SK-N-SH (cell line): ENCODE measurements around the gene MRGPRG. TPM values are rescaled to one million over a fixed set of nuclear protein-coding genes. Genes with fewer than 3 reads are reported as not detected.

Experiments
- CTCF ChIA-PET: fragments of 300-600, 350-600 bp; formaldehyde crosslinking; extraction: SDS; loops from one replicate; lab custom pipeline; 2021; lab: Yijun Ruan, JAX
- POLR2A ChIA-PET: fragments of 350-600 bp; sonication (Branson Sonifier 250); formaldehyde crosslinking; extraction: SDS; loops from one replicate; lab custom pipeline; 2020; ENCODE audit warnings: antibody characterized with exemption, inconsistent platforms; lab: Yijun Ruan, JAX
- DNase-seq: peaks from one replicate; pipeline ENCODE4 v3.0.0; 2012
- H2AFZ ChIP-seq: fragments of 200-600 bp; sonication (generic); 2 replicates; pipeline ENCODE4 v1.8.1; 2016; ENCODE audit warnings: antibody characterized with exemption, mild to moderate bottlenecking, low read depth
- H3F3A ChIP-seq: fragments of 200-600 bp; sonication (generic); replicated peaks from 2 replicates; pipeline ENCODE3; 2016; ENCODE audit warnings: antibody characterized with exemption, mild to moderate bottlenecking; ENCODE audit not compliant: insufficient read depth
- H3K27ac ChIP-seq, 2 experiments: fragments of 200-500 bp in 1 of 2; fragments of 200-600 bp in 1 of 2; sonication (Bioruptor generic) in 1 of 2; sonication (generic), shearing (Covaris generic) in 1 of 2; 2 replicates each; pipeline versions ENCODE4 v1.5.1 to v1.6.1; 2014 to 2016; ENCODE audit warnings: low read depth in 2 of 2, inconsistent platforms in 1 of 2, low read length in 1 of 2, mild to moderate bottlenecking in 1 of 2, mixed read lengths in 1 of 2
- H3K27me3 ChIP-seq: fragments of 200-600 bp; sonication (generic), shearing (Covaris generic); 2 replicates; pipeline ENCODE4 v1.6.1; 2016; ENCODE audit warnings: mixed run types; ENCODE audit not compliant: insufficient read depth
- H3K36me3 ChIP-seq, 2 experiments: fragments of 200-500 bp in 1 of 2; fragments of 200-600 bp in 1 of 2; sonication (Bioruptor generic) in 1 of 2; sonication (generic) in 1 of 2; replicated peaks in 1 of 2; 2 replicates each; pipeline versions ENCODE3 to v1.5.1; 2014 to 2016; ENCODE audit warnings: low read length in 1 of 2, mild to moderate bottlenecking in 1 of 2; ENCODE audit not compliant: insufficient read depth in 2 of 2, control insufficient read depth in 1 of 2
- H3K4me1 ChIP-seq, 2 experiments: fragments of 200-500 bp in 1 of 2; fragments of 200-600 bp in 1 of 2; sonication (Bioruptor generic) in 1 of 2; sonication (generic), shearing (Covaris generic) in 1 of 2; 2 replicates each; pipeline versions ENCODE4 v1.5.1 to v1.6.1; 2014 to 2016; ENCODE audit warnings: low read depth in 1 of 2, low read length in 1 of 2, mixed run types in 1 of 2; ENCODE audit not compliant: insufficient read depth in 2 of 2, control insufficient read depth in 1 of 2
- H3K4me2 ChIP-seq: fragments of 200-600 bp; sonication (generic), shearing (Covaris generic); 2 replicates; pipeline ENCODE4 v1.6.1; 2017; ENCODE audit warnings: mixed run types
- H3K4me3 ChIP-seq, 2 experiments: fragments of 200-500 bp in 1 of 2; fragments of 200-600 bp in 1 of 2; sonication (Bioruptor generic) in 1 of 2; sonication (generic), shearing (Covaris generic) in 1 of 2; 2 replicates each; pipeline versions ENCODE4 v1.5.1 to v1.8.1; 2014 to 2016; ENCODE audit warnings: low read depth in 2 of 2, inconsistent platforms in 1 of 2, low read length in 1 of 2, mild to moderate bottlenecking in 1 of 2, mixed read lengths in 1 of 2, moderate library complexity in 1 of 2
- H3K79me2 ChIP-seq: fragments of 200-600 bp; sonication (generic); 2 replicates; pipeline ENCODE4 v1.8.1; 2017; ENCODE audit warnings: mild to moderate bottlenecking; ENCODE audit not compliant: insufficient read depth
- H3K9ac ChIP-seq: fragments of 200-600 bp; sonication (generic); 2 replicates; pipeline ENCODE4 v1.6.1; 2017; ENCODE audit warnings: mixed run types
- H3K9me2 ChIP-seq: fragments of 200-600 bp; sonication (generic); 2 replicates; pipeline ENCODE4 v1.6.1; 2017; ENCODE audit warnings: mixed run types
- H3K9me3 ChIP-seq: fragments of 200-600 bp; sonication (generic); 2 replicates; pipeline ENCODE4 v1.6.1; 2017; ENCODE audit warnings: mixed run types, mild to moderate bottlenecking, moderate library complexity
- H4K20me1 ChIP-seq: fragments of 200-600 bp; sonication (generic); 2 replicates; pipeline ENCODE4 v1.6.1; 2017; ENCODE audit warnings: mild to moderate bottlenecking, mixed run types; ENCODE audit not compliant: insufficient read depth
- CHD2 ChIP-seq: fragments of 150-350 bp; IDR thresholded peaks from 2 replicates; pipeline ENCODE4 v1.6.1; 2018; ENCODE audit warnings: low read length; ENCODE audit not compliant: partially characterized antibody
- ELF1 ChIP-seq: IDR thresholded peaks from 2 replicates; pipeline ENCODE4 v1.4.0; 2012
- FOSL2 ChIP-seq: IDR thresholded peaks from 2 replicates; pipeline ENCODE4 v1.4.0; 2012; ENCODE audit warnings: low read depth, mild to moderate bottlenecking, moderate library complexity, borderline replicate concordance
- GABPA ChIP-seq: IDR thresholded peaks from 2 replicates; pipeline ENCODE4 v1.4.0; 2012; ENCODE audit warnings: low read depth, mild to moderate bottlenecking
- JUND ChIP-seq: IDR thresholded peaks from 2 replicates; pipeline ENCODE4 v1.4.0; 2012
- POLR2AphosphoS5 ChIP-seq: IDR thresholded peaks from 2 replicates; pipeline ENCODE4 v1.6.1; 2012; ENCODE audit warnings: low read depth, low read length
- RAD21 ChIP-seq: IDR thresholded peaks from 2 replicates; pipeline ENCODE4 v1.6.1; 2012; ENCODE audit warnings: mild to moderate bottlenecking, low read length
- SIN3A ChIP-seq: IDR thresholded peaks from 2 replicates; pipeline ENCODE4 v1.6.1; 2012; ENCODE audit warnings: low read depth, mild to moderate bottlenecking, low read length, moderate library complexity, borderline replicate concordance
- SMC3 ChIP-seq: IDR thresholded peaks from 2 replicates; pipeline ENCODE4 v1.6.1; 2012; ENCODE audit warnings: low read depth, low read length, improper control_type of control experiment
- TEAD4 ChIP-seq: IDR thresholded peaks from 2 replicates; pipeline ENCODE4 v1.4.0; 2012; ENCODE audit warnings: mild to moderate bottlenecking, borderline replicate concordance; ENCODE audit not compliant: insufficient read depth
- WGBS: methylation state at CpG from one replicate; pipeline ENCODE4 v1.1.6; 2017; ENCODE audit warnings: low lambda C conversion rate; 5-methylcytosine and 5-hydroxymethylcytosine counted together
- polyA plus RNA-seq, 3 experiments: library from polyadenylated mRNA; depleted of rRNA; stranded (reverse); fragments of >200 nt; gene quantifications; 2 replicates each; pipeline ENCODE4 v1.2.3, GENCODE V29; 2012
- TF ChIP-seq, protein P1 (sequence below): IDR thresholded peaks from 2 replicates; pipeline ENCODE4 v1.4.0; 2012; ENCODE audit warnings: low read depth, borderline replicate concordance
- TF ChIP-seq, protein P2 (sequence below): IDR thresholded peaks from 2 replicates; pipeline ENCODE4 v1.4.0; 2012; ENCODE audit warnings: low read depth
- TF ChIP-seq, protein P3 (sequence below): IDR thresholded peaks from 2 replicates; pipeline ENCODE4; 2012
- TF ChIP-seq, protein P4 (sequence below): IDR thresholded peaks from 2 replicates; pipeline ENCODE4 v1.6.1; 2012; ENCODE audit warnings: mild to moderate bottlenecking, low read depth, low read length, moderate library complexity
- TF ChIP-seq, protein P5 (sequence below): fragments of 150-350 bp; IDR thresholded peaks from 2 replicates; pipeline ENCODE4 v1.6.1; 2016; ENCODE audit warnings: mild to moderate bottlenecking, low read depth, low read length

Gene MRGPRG
- polyA plus RNA-seq, 1 of the 3 experiments (the other 2 are of a cell fraction): not detected

DNA sequence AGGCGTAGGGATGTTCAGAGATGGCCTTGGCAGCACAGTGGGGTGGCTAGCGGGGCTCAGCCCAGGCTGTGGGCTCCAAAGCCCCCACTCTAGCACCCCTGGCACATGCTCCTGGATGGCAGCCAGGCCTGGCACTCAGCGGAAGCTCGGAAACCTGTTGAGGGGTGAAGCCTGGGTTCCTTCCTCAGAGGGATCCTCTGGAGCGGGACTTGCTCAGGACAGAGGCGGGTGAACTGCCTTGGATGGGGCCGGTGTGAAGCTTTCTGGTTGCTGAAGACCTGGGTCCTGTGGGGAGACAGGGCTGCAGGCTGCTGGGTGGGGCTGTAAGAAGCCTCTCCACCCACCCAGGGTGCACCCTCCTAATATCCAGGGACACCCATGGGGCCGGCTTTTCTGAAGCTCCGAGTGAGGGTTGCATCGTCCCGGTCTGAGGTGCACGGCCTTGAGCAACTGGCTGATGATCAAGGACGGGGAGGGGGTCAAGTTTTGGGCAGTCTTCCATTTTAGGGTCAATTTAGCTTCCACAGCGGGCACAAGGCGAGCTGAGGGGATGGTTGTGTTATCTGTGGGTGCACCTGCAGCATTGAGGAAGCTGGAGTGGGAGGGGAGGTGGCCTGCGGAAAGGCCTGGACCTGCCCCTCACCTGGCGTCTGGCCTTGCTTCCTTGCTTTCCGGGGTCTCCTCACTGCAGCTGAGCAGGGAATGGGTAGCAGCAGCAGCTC is 8.4 kb upstream of the MRGPRG start:
- H3K9me3 ChIP-seq: no peaks in the 10 kb centered on the region
- no peaks in the 10 kb centered on the region for H3K9me2 ChIP-seq
- ChIA-PET POLR2A (no interaction called here), CTCF (interaction anchor here (0.6 to 1.0 kb wide), 4 partner anchors 10 to 135 kb away, joined by 3 to 5 read pairs (median 3); no protein-coding TSS in a partner anchor)
- H2AFZ ChIP-seq: no peak overlapping the region
- H3F3A ChIP-seq: no peaks in the 10 kb centered on the region
- H3K4me2 ChIP-seq: no peak overlapping the region
- no peaks in the 10 kb centered on the region for H4K20me1 ChIP-seq
- H3K79me2 ChIP-seq: no peaks in the 10 kb centered on the region
- H3K27ac ChIP-seq: no peak overlapping the region
- H3K4me1 ChIP-seq: peaks cover 0 to 11% of the 10 kb centered on the region in 2 experiments; a peak in 1 of 4 replicates
- TF ChIP-seq POLR2AphosphoS5 (no peak), GABPA (no peak), FOSL2 (no peak), CHD2 (no peak)
- TF ChIP-seq, protein P1, sequence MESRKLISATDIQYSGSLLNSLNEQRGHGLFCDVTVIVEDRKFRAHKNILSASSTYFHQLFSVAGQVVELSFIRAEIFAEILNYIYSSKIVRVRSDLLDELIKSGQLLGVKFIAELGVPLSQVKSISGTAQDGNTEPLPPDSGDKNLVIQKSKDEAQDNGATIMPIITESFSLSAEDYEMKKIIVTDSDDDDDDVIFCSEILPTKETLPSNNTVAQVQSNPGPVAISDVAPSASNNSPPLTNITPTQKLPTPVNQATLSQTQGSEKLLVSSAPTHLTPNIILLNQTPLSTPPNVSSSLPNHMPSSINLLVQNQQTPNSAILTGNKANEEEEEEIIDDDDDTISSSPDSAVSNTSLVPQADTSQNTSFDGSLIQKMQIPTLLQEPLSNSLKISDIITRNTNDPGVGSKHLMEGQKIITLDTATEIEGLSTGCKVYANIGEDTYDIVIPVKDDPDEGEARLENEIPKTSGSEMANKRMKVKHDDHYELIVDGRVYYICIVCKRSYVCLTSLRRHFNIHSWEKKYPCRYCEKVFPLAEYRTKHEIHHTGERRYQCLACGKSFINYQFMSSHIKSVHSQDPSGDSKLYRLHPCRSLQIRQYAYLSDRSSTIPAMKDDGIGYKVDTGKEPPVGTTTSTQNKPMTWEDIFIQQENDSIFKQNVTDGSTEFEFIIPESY: no peak
- H3K36me3 ChIP-seq: no peaks in the 10 kb centered on the region
- DNase-seq: peak; percentile 16
- H3K27me3 ChIP-seq: no peaks in the 10 kb centered on the region
- no peak overlapping the region for H3K4me3 ChIP-seq
- 70% methylated on average over 13 of the region's 18 CpGs for WGBS
- no peak overlapping the region for H3K9ac ChIP-seq

DNA sequence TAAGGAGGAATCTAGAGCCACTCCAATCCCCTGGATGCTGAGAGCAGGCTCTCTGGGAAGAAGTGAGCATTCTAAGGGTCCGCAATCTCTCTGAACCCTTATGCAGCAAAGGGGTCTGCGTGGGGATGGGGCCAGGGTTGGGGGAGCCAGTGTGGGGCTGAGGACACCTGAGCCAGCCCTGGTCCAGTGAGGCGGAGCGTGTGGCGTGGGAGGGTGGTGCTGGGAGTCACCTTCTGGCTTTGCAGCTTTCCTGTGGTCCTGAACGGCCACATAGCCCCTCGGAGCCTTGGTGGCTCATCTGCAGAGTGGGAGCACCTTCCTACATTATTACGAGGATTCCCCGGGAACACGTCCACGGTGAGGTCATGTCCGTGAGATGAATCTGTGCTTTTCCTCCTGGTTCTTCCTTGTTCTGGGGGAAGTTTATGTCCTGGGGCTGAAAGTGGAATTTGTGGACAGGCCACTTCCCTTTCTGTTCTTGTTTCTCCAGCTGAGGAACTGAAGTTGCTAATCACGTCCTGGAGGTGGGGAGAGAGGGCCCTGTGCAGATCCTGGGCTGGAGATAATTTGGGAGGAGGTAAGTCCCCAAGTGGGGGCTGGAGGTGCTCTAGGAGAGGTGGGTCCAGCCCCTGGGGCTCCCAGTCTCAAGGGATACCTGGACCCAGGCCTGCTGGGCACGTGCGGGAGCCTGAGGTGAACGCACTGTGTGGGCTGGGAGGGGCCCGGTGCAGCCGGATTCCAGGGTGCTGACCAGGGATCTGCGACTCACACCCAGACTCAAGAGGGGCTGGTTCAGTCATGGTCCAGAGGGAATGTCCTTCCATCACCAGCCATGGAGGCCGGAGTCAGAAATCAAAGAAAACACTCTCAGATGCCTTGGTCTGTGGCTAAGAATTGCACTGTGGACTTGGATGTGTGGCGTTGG is 7.5 kb upstream of the MRGPRG start:
- CTCF ChIA-PET: interaction anchor here (1.0 to 2.9 kb wide), 4 partner anchors 10 to 189 kb away, joined by 3 to 18 read pairs (median 8); no protein-coding TSS in a partner anchor
- WGBS: 73% methylated on average over 17 of the region's 21 CpGs
- H3K9me2 ChIP-seq: no peaks in the 10 kb centered on the region
- TF ChIP-seq, protein P2, sequence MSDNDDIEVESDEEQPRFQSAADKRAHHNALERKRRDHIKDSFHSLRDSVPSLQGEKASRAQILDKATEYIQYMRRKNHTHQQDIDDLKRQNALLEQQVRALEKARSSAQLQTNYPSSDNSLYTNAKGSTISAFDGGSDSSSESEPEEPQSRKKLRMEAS: no peak
- TF ChIP-seq SIN3A: no peak
- no peak for TF ChIP-seq RAD21
- TF ChIP-seq, protein P3, sequence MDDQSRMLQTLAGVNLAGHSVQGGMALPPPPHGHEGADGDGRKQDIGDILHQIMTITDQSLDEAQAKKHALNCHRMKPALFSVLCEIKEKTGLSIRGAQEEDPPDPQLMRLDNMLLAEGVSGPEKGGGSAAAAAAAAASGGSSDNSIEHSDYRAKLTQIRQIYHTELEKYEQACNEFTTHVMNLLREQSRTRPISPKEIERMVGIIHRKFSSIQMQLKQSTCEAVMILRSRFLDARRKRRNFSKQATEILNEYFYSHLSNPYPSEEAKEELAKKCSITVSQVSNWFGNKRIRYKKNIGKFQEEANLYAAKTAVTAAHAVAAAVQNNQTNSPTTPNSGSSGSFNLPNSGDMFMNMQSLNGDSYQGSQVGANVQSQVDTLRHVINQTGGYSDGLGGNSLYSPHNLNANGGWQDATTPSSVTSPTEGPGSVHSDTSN: no peak
- TF ChIP-seq, protein P4, sequence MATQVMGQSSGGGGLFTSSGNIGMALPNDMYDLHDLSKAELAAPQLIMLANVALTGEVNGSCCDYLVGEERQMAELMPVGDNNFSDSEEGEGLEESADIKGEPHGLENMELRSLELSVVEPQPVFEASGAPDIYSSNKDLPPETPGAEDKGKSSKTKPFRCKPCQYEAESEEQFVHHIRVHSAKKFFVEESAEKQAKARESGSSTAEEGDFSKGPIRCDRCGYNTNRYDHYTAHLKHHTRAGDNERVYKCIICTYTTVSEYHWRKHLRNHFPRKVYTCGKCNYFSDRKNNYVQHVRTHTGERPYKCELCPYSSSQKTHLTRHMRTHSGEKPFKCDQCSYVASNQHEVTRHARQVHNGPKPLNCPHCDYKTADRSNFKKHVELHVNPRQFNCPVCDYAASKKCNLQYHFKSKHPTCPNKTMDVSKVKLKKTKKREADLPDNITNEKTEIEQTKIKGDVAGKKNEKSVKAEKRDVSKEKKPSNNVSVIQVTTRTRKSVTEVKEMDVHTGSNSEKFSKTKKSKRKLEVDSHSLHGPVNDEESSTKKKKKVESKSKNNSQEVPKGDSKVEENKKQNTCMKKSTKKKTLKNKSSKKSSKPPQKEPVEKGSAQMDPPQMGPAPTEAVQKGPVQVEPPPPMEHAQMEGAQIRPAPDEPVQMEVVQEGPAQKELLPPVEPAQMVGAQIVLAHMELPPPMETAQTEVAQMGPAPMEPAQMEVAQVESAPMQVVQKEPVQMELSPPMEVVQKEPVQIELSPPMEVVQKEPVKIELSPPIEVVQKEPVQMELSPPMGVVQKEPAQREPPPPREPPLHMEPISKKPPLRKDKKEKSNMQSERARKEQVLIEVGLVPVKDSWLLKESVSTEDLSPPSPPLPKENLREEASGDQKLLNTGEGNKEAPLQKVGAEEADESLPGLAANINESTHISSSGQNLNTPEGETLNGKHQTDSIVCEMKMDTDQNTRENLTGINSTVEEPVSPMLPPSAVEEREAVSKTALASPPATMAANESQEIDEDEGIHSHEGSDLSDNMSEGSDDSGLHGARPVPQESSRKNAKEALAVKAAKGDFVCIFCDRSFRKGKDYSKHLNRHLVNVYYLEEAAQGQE: no peak
- TF ChIP-seq TEAD4: no peak
- TF ChIP-seq CHD2: no peak
- TF ChIP-seq ELF1: no peak
- TF ChIP-seq JUND: no peak
- no peak for TF ChIP-seq SMC3
- TF ChIP-seq, protein P5, sequence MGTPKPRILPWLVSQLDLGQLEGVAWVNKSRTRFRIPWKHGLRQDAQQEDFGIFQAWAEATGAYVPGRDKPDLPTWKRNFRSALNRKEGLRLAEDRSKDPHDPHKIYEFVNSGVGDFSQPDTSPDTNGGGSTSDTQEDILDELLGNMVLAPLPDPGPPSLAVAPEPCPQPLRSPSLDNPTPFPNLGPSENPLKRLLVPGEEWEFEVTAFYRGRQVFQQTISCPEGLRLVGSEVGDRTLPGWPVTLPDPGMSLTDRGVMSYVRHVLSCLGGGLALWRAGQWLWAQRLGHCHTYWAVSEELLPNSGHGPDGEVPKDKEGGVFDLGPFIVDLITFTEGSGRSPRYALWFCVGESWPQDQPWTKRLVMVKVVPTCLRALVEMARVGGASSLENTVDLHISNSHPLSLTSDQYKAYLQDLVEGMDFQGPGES: no peak
- no peak for TF ChIP-seq POLR2AphosphoS5

More for the DNA sequence above, 7.5 kb upstream of the MRGPRG start:
- H3K9me3 ChIP-seq: no peaks in the 10 kb centered on the region
- H4K20me1 ChIP-seq: no peaks in the 10 kb centered on the region
- H3K9ac ChIP-seq: no peak overlapping the region
- POLR2A ChIA-PET: no interaction called here
- no peak overlapping the region for H2AFZ ChIP-seq
- H3K36me3 ChIP-seq: no peaks in the 10 kb centered on the region
- no peaks in the 10 kb centered on the region for H3K27me3 ChIP-seq
- no peaks in the 10 kb centered on the region for H3K79me2 ChIP-seq
- H3K4me1 ChIP-seq: peaks cover 0 to 2% of the 10 kb centered on the region in 2 experiments; a peak in 1 of 4 replicates
- no peak overlapping the region for H3K4me3 ChIP-seq
- H3F3A ChIP-seq: no peaks in the 10 kb centered on the region
- no peak overlapping the region for H3K4me2 ChIP-seq
- peak; percentile 15 for DNase-seq
- H3K27ac ChIP-seq: no peak overlapping the region
